ENCODE data around the gene PPM1M. TPM values are rescaled to one million over a fixed set of nuclear protein-coding genes. Genes with fewer than 3 reads are reported as not detected.

PPM1M gene
- total RNA-seq, 1 donor from 2014 or later = 59.5 TPM

DNA sequence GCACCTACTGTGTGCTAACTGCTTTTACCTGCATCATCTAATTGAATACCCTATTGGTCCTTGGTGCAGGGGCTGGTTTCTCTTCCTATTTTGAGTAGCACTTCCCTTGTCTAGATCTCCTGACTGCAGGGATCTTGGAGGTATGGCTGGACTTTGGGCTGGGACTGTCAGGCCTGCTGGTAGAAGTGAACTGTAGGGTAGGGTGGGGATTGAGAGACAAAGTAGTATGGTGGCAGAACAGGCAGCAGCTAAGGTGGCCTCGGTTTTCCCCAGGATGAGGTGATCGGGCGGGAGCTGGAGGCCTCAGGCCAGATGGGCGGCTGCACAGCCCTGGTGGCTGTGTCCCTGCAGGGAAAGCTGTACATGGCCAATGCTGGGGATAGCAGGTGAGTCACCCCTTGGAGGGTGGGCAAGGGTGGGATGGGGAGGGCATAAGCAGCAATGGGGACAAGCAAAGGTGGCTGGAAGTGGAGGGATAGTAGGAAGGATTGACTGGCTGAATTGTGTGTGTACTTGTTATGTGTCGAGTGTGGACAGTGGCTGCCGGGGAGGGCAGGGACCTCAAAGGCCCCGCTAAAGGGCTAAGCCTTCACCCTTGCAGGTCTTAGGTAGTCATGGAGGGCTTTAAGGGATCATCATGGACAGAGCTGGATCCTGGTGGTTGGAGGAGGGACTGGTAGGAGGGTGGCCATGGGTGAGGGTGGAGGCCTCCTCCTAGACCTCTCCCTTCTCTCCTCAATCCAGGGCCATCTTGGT is 2.0 kb downstream of the PPM1M start:
- peak overlapping the region; percentile 91 for H3K27ac Mint-ChIP-seq
- peaks cover 3% of the 10 kb centered on the region for H3K9me3 Mint-ChIP-seq
- peak overlapping the region; percentile 88 for H3K4me3 Mint-ChIP-seq
- intact Hi-C loops (cut with micrococcal nuclease) = no loop called here
- no peaks in the 10 kb centered on the region for H3K27me3 Mint-ChIP-seq (ENCODE audit: insufficient read depth)
- peaks cover 71% of the 10 kb centered on the region for H3K4me1 Mint-ChIP-seq (ENCODE audit: low read depth)
- DNase-seq (ENCODE audit: low spot score) = no peak
- H3K36me3 Mint-ChIP-seq (ENCODE audit: low read depth) = peaks cover 44% of the 10 kb centered on the region

DNA sequence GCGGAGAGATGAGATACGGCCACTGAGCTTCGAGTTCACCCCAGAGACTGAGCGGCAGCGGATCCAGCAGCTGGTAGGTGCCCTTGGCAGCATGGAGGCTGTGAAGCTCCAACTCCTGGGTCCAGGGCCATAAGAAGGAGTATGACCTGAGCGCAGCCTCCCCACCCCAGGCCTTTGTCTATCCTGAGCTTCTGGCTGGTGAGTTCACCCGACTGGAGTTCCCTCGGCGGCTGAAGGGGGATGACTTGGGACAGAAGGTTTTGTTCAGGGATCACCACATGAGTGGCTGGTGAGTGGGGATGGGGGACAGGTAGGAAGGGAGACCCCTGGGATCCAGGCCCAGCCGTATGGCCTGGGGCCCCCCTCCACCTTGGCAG is 2.6 kb downstream of the PPM1M start:
- intact Hi-C loops (cut with micrococcal nuclease) = no loop called here
- H3K4me1 Mint-ChIP-seq (ENCODE audit: low read depth) = peaks cover 74% of the 10 kb centered on the region
- H3K27me3 Mint-ChIP-seq (ENCODE audit: insufficient read depth) = no peaks in the 10 kb centered on the region
- no peak for DNase-seq (ENCODE audit: low spot score)
- H3K27ac Mint-ChIP-seq = peak overlapping the region; percentile 80
- H3K36me3 Mint-ChIP-seq (ENCODE audit: low read depth) = peaks cover 49% of the 10 kb centered on the region
- peaks cover 3% of the 10 kb centered on the region for H3K9me3 Mint-ChIP-seq
- H3K4me3 Mint-ChIP-seq = peak overlapping the region; percentile 75

DNA sequence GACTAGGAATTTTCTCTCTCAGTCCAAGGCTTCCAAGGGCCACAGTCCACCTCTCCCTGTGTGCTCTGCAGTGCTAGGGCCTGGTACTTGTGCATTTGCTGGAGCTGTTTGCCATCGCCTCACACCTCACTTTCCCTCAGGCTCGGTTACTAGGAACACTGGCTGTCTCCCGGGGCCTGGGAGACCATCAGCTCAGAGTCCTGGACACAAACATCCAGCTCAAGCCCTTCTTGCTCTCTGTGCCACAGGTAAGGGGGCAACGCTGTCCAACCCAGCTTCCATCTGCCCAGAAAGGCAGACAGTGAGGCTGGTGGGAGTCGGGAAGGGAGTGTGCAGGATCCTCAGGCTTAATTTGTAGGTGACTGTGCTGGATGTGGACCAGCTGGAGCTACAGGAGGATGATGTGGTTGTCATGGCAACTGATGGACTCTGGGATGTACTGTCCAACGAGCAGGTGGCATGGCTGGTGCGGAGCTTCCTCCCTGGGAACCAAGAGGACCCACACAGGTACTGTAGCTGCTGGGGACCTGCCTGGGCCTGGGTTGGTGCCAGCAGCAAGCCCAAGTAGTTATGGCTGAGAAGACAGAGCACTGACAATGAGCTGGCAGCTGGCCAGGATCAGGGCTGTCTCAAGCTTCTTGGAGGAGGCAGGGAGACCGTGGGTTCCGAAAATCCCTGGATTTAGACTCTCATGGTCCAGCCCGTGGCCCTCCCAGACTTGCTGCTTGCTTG is 3.4 kb downstream of the PPM1M start:
- Mint-ChIP-seq H3K27me3 (ENCODE audit: insufficient read depth) (no peaks in the 10 kb centered on the region), H3K4me1 (ENCODE audit: low read depth) (peaks cover 74% of the 10 kb centered on the region), H3K4me3 (peak overlapping the region; percentile 52), H3K27ac (peak overlapping the region; percentile 80), H3K36me3 (ENCODE audit: low read depth) (peaks cover 50% of the 10 kb centered on the region), H3K9me3 (no peaks in the 10 kb centered on the region)
- intact Hi-C loops (cut with micrococcal nuclease) = no loop called here
- DNase-seq (ENCODE audit: low spot score) = no peak

DNA sequence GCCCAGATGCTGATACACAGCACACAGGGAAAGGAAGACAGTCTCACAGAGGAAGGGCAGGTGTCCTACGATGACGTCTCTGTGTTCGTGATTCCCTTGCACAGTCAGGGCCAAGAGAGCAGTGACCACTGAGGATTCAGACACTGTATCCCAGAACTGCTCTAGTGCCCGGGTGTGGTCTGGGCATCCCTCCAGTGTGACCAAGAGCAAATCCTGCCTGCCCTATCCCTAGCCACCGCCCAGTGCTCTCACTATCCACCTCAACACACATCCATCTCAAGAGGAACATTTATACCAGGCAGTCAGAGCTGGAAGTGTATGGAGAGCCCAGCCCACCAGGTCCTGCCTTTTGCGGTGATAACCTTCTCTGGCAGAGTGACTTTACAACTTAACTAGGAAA is 4.1 kb downstream of the PPM1M start:
- intact Hi-C loops (cut with micrococcal nuclease) = no loop called here
- H3K4me1 Mint-ChIP-seq (ENCODE audit: low read depth) = peaks cover 74% of the 10 kb centered on the region
- H3K27me3 Mint-ChIP-seq (ENCODE audit: insufficient read depth) = no peaks in the 10 kb centered on the region
- peaks cover 54% of the 10 kb centered on the region for H3K36me3 Mint-ChIP-seq (ENCODE audit: low read depth)
- no peak for DNase-seq (ENCODE audit: low spot score)
- H3K9me3 Mint-ChIP-seq = no peaks in the 10 kb centered on the region
- peak overlapping the region; percentile 64 for H3K27ac Mint-ChIP-seq
- peak overlapping the region; percentile 16 for H3K4me3 Mint-ChIP-seq

DNA sequence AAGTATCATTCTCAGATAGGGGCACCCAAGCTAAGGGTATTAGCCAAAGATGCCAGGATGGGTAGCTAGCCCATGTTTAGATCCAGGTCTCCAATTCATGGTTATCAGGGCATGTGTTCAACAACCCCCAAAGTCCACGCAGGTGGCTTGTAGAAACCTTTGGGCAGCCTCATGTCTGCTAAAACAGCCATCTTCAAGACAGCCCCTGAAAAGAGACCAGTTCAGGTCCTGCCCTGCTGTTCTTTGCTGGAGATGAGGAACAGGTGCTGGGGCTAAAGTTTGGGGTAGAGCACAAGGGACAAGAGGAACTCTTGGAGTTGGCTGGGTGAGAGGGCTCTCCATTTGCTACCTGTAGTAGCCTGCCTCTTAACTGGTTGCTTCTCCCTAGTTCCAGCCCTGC is 4.6 kb downstream of the PPM1M start:
- peak overlapping the region; percentile 71 for H3K27ac Mint-ChIP-seq
- intact Hi-C loops (cut with micrococcal nuclease) = no loop called here
- peaks cover 57% of the 10 kb centered on the region for H3K36me3 Mint-ChIP-seq (ENCODE audit: low read depth)
- H3K27me3 Mint-ChIP-seq (ENCODE audit: insufficient read depth) = no peaks in the 10 kb centered on the region
- DNase-seq (ENCODE audit: low spot score) = no peak
- H3K4me3 Mint-ChIP-seq = peak overlapping the region; percentile 16
- peaks cover 74% of the 10 kb centered on the region for H3K4me1 Mint-ChIP-seq (ENCODE audit: low read depth)
- no peaks in the 10 kb centered on the region for H3K9me3 Mint-ChIP-seq

DNA sequence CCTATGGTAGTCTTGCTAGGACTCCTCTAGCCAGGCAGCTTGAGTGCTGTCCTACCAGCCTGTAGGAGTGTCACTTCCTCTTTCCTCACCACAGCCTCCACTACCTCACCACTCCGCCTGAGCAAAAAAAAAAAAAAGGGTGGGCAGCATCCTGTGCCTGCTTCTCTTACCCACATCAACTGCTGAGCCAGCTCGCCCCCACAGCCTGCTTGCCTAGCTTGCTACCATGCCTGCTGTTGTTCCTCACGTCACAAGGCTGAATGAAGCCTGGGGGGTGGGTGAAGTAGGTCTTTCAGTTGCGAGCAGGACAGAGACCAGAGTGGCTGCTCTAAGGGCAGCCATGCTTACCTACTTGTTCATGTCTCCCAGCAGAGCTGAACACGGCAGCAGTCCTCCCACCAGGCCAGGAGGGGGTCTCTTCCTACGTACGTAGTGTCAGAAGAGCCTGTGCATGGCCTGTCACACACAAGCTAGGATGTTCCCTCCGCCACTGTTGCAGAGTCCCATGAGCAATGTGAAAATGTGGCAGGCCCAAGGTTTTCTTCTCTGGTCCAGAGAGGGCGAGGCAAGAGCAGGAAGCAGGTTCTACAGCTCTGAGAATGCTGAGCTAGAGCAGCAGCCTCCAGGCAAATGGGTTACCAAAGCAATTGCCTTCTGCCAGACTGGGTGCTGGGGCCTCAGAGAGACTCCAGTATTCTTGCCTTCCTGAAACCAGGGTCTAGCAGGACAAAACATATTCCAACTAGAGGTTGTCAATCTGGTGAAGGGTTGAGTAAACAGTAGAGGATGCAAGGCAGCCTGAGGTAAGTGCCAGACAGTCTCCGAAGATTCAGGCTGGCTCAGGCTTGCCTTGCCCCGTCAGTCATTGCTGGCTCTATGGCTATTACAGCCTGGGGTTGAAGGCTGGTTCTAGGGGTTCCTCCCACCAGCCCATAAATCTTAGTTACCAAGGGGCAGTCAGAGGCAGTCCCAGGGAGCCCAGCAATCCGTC is 8.1 kb downstream of the PPM1M start:
- Mint-ChIP-seq H3K4me1 (ENCODE audit: low read depth) (peaks cover 81% of the 10 kb centered on the region), H3K27me3 (ENCODE audit: insufficient read depth) (no peaks in the 10 kb centered on the region), H3K4me3 (peak overlapping the region; percentile 86), H3K27ac (peak overlapping the region; percentile 99), H3K36me3 (ENCODE audit: low read depth) (peaks cover 63% of the 10 kb centered on the region), H3K9me3 (no peaks in the 10 kb centered on the region)
- intact Hi-C loops (cut with micrococcal nuclease) = loop anchor here (1.0 kb wide), 5 partner anchors 9 to 34 kb away; partner anchors contain the start of genes GLYCTK and TWF2
- peak; percentile 82 for DNase-seq (ENCODE audit: low spot score)

DNA sequence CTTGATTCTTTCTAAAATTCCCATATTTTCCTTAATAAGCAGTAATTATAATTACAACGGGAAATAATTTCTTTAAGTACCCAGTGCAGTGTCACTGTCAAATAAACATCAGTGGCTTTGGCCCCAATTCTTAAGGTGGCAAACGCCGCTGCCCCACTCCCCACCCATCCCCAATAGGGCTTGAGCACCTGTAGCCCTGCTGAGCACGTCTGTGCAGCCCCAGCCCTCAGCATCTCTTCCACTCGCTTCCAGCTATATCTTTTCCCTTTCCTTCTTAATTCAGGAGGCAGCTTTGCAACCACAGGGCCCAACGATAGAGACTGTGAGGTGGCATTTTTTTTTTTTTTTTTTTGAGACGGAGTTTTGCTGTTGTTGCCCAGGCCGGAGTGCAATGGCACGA is 9.0 kb downstream of the PPM1M start:
- no peak for DNase-seq (ENCODE audit: low spot score)
- peak overlapping the region; percentile 99 for H3K27ac Mint-ChIP-seq
- intact Hi-C loops (cut with micrococcal nuclease) = no loop called here
- peaks cover 67% of the 10 kb centered on the region for H3K36me3 Mint-ChIP-seq (ENCODE audit: low read depth)
- H3K27me3 Mint-ChIP-seq (ENCODE audit: insufficient read depth) = no peaks in the 10 kb centered on the region
- peaks cover 83% of the 10 kb centered on the region for H3K4me1 Mint-ChIP-seq (ENCODE audit: low read depth)
- H3K9me3 Mint-ChIP-seq = no peaks in the 10 kb centered on the region
- peak overlapping the region; percentile 86 for H3K4me3 Mint-ChIP-seq

DNA sequence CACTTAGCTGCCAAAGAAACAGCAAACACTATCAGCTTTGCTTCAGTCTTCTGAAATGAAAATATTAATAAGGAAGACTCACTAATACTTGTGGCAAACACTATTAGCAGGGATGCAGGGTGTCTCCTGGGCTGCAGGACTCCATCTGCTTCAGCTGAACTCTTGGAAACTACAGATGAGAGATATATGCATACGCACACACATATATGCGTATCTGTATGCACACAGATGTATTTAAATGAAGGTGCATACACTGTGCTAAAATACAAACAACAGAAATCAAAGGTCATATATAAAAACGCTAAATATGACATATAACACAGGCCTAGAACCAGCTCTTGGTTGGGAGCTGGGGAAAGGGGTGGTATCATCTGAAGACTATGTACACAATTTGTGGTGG is 10.6 kb downstream of the PPM1M start:
- Mint-ChIP-seq H3K27me3 (ENCODE audit: insufficient read depth) (no peaks in the 10 kb centered on the region), H3K27ac (peak overlapping the region; percentile 99), H3K9me3 (no peaks in the 10 kb centered on the region), H3K4me3 (no peak overlapping the region), H3K4me1 (ENCODE audit: low read depth) (peaks cover 82% of the 10 kb centered on the region), H3K36me3 (ENCODE audit: low read depth) (peaks cover 70% of the 10 kb centered on the region)
- intact Hi-C loops (cut with micrococcal nuclease) = no loop called here
- no peak for DNase-seq (ENCODE audit: low spot score)

DNA sequence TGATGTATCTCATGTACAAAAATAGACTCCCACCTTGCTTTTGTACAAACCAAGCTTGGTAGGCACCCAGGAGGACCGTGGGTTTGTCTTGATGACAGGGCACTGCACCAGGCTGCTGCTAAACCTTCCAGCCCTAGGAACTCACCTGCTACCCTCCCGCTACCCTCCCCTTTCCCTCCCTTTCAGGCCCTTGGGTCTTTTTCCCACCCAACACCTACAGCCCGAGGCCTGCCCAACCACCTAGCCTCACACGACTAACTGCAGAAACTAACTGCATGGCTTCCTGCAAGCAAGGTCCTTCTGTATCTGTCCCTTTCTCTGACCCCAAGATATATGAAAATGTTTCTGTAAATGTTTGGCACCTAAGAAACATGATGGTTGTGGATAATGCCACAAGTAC is 11.1 kb downstream of the PPM1M start:
- H3K27ac Mint-ChIP-seq = peak overlapping the region; percentile 78
- no peaks in the 10 kb centered on the region for H3K27me3 Mint-ChIP-seq (ENCODE audit: insufficient read depth)
- intact Hi-C loops (cut with micrococcal nuclease) = no loop called here
- H3K9me3 Mint-ChIP-seq = no peaks in the 10 kb centered on the region
- DNase-seq (ENCODE audit: low spot score) = no peak
- H3K36me3 Mint-ChIP-seq (ENCODE audit: low read depth) = peaks cover 74% of the 10 kb centered on the region
- H3K4me3 Mint-ChIP-seq = peak overlapping the region; percentile 44
- peaks cover 86% of the 10 kb centered on the region for H3K4me1 Mint-ChIP-seq (ENCODE audit: low read depth)

DNA sequence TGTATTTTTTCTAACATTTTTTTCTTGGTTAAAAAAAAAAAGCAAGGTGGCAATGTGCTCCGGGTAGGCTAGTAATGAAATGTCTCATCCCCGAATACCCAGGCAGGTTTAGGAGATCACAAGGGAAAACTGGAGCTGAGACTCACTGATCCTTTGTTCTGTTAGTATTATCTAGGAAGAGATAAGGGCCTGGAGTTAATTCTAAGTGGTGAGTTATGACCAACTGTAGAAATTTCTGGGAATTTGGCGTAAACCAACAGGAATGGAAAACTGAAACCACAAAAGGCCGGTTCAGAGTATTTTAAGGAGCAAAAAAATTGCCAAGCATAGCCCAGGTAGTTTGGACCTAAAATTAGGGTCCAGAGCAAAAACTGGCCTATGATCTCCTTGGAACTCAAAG is 12.4 kb downstream of the PPM1M start:
- no peak for DNase-seq (ENCODE audit: low spot score)
- intact Hi-C loops (cut with micrococcal nuclease) = no loop called here
- no peak overlapping the region for H3K4me3 Mint-ChIP-seq
- peak overlapping the region; percentile 62 for H3K27ac Mint-ChIP-seq
- H3K27me3 Mint-ChIP-seq (ENCODE audit: insufficient read depth) = no peaks in the 10 kb centered on the region
- peaks cover 74% of the 10 kb centered on the region for H3K36me3 Mint-ChIP-seq (ENCODE audit: low read depth)
- H3K9me3 Mint-ChIP-seq = no peaks in the 10 kb centered on the region
- peaks cover 93% of the 10 kb centered on the region for H3K4me1 Mint-ChIP-seq (ENCODE audit: low read depth)

DNA sequence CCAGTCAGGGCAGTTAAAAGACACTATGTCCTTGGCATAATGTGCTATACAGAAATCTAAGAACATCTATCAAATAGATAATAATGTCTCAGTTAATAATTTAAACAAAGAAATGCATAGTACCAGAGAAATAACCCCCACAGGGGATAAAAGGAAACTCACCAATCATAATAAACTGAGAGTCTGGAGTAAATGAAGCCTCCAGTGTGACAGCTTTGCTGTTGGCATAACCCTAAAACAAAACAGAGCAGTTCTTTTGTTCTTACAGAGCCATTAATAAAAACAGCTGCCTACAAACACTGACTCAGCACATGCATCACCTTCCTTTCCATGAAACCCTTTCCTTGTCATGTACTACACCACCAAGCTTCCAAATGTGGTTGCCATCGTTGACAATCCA is 13.5 kb downstream of the PPM1M start:
- Mint-ChIP-seq H3K27me3 (ENCODE audit: insufficient read depth) (no peaks in the 10 kb centered on the region), H3K36me3 (ENCODE audit: low read depth) (peaks cover 81% of the 10 kb centered on the region), H3K4me3 (no peak overlapping the region), H3K4me1 (ENCODE audit: low read depth) (peaks cover 93% of the 10 kb centered on the region), H3K9me3 (no peaks in the 10 kb centered on the region), H3K27ac (peak overlapping the region; percentile 81)
- no peak for DNase-seq (ENCODE audit: low spot score)
- intact Hi-C loops (cut with micrococcal nuclease) = no loop called here

DNA sequence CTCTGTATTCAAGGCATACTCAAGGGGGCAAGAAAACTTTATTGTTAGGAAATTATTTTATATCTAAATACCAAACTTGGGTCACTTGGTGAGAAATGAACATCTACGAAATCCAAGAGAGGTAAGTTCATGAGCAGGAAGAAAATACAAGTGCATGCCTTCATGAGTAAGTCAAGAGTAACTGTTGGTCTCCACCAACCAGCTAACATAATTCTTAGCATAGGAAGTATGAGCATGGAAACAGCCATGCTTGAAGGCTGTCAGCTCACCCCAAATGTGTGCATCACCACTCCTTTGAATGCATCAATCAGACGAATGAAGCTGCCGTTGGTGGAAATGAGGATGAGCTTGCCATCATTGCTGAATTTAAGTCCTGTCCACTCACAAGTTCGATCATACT is 13.9 kb downstream of the PPM1M start:
- Mint-ChIP-seq H3K27me3 (ENCODE audit: insufficient read depth) (no peaks in the 10 kb centered on the region), H3K4me3 (no peak overlapping the region), H3K4me1 (ENCODE audit: low read depth) (peaks cover 93% of the 10 kb centered on the region), H3K36me3 (ENCODE audit: low read depth) (peaks cover 81% of the 10 kb centered on the region), H3K27ac (peak overlapping the region; percentile 69), H3K9me3 (no peaks in the 10 kb centered on the region)
- DNase-seq (ENCODE audit: low spot score) = no peak
- intact Hi-C loops (cut with micrococcal nuclease) = no loop called here
